ENCODE measurements around the gene AGAP1. TPM values are rescaled to one million over a fixed set of nuclear protein-coding genes. Genes with fewer than 3 reads are reported as not detected.

The AGAP1 gene
- total RNA-seq, 1 experiment from 2014 or later, result 25.8 TPM

GRCh38 chr2:235513984-235514626 lies 20.3 kb downstream of the AGAP1 start:
- H3K4me1 ChIP-seq (ENCODE audit: insufficient read depth, low read length), result peaks cover 2% of the 10 kb centered on the region; the same call in 1 of the 2 replicates
- H2AFZ ChIP-seq (ENCODE audit: low read length), result no peak overlapping the region
- no peak overlapping the region for H3K23ac ChIP-seq (ENCODE audit: insufficient read length, low read depth, low read length)
- H3K79me2 ChIP-seq (ENCODE audit: insufficient read depth, low read length), result peaks cover 18% of the 10 kb centered on the region
- no peak overlapping the region for H3K14ac ChIP-seq (ENCODE audit: insufficient read depth, low read length)
- Mint-ChIP-seq H3K9me3 (peaks cover 12 to 14% of the 10 kb centered on the region in 2 experiments), H3K27ac (peak overlapping the region; percentile 89 to 96 (median 93); a peak in 5 of 7 replicates), H3K27me3 (ENCODE audit: low read depth) (no peaks in the 10 kb centered on the region), H3K4me3 (no peak overlapping the region; a peak in 1 of 5 replicates), H3K36me3 (ENCODE audit: insufficient read depth in 1 of 3, low read depth in 3 of 3) (peaks cover 10 to 16% (median 12%) of the 10 kb centered on the region in 3 experiments; a peak in 6 of 7 replicates), H3K4me1 (peaks cover 38 to 41% of the 10 kb centered on the region in 2 experiments)
- peaks cover 2% of the 10 kb centered on the region; the same call in 1 of the 2 replicates for H3K27me3 ChIP-seq (ENCODE audit: insufficient read depth, low read length)
- TF ChIP-seq CTCF (conservative IDR thresholded peaks at IDR 0.05), result no peak
- H2AK5ac ChIP-seq (ENCODE audit: insufficient read length, low read length), result no peak overlapping the region
- peaks cover 9% of the 10 kb centered on the region for H3K79me1 ChIP-seq (ENCODE audit: insufficient read depth, low read depth, low read length, poor library complexity, severe bottlenecking)
- DNase-seq, result no peak
- H3T11ph ChIP-seq (ENCODE audit: low read length), result no peak overlapping the region
- WGBS (ENCODE audit: extremely low coverage, insufficient read length, low lambda C conversion rate), result no CpG with 5 or more reads among the region's 14 CpGs
- no peak overlapping the region for H2BK15ac ChIP-seq (ENCODE audit: low read depth, low read length)
- H2BK12ac ChIP-seq (ENCODE audit: insufficient read length, low read depth, low read length), result no peak overlapping the region
- H3K23me2 ChIP-seq (ENCODE audit: insufficient read length, low read depth, low read length, poor library complexity, severe bottlenecking), result no peaks in the 10 kb centered on the region
- no peak overlapping the region for H2BK120ac ChIP-seq (ENCODE audit: low read depth, low read length, poor library complexity, severe bottlenecking)
- no peak overlapping the region for H3K4me2 ChIP-seq (ENCODE audit: insufficient read depth, insufficient read length, low read length)
- no peak overlapping the region for H4K91ac ChIP-seq (ENCODE audit: insufficient read length, low read depth, low read length)
- no peak overlapping the region for H3K4ac ChIP-seq (ENCODE audit: low read depth, low read length)
- H4K20me1 ChIP-seq (ENCODE audit: control insufficient read depth, insufficient read depth, insufficient read length), result peaks cover 3% of the 10 kb centered on the region
- no peak overlapping the region for H3K9ac ChIP-seq (ENCODE audit: extremely low read depth, insufficient read length, low read length)
- no peak overlapping the region for H4K8ac ChIP-seq (replicated peaks; ENCODE audit: insufficient read length, low read depth, low read length)
- no peak overlapping the region for H3K27ac ChIP-seq (ENCODE audit: insufficient read length, low read depth, low read length)
- no peak overlapping the region for H3K18ac ChIP-seq (ENCODE audit: insufficient read length, low read depth, low read length)
- no peak overlapping the region for H2BK5ac ChIP-seq (ENCODE audit: insufficient read length, low read length)
- H4K5ac ChIP-seq (ENCODE audit: insufficient read length, low read depth, low read length), result no peak overlapping the region
- H2BK20ac ChIP-seq (ENCODE audit: low read depth, low read length, poor library complexity, severe bottlenecking), result no peak overlapping the region
- no peaks in the 10 kb centered on the region for H3K9me3 ChIP-seq (ENCODE audit: control insufficient read depth, low read depth, low read length)
- no peak overlapping the region for H3K56ac ChIP-seq (ENCODE audit: insufficient read length, low read depth, low read length)

All from H9 (cell line).